HEK293T (cell line): ENCODE measurements around the gene MGLL.

Source experiments
- ARNT ChIP-seq: fragments of 450-650 bp; IDR thresholded peaks from 2 replicates; pipeline ENCODE4 v1.6.1; 2017; ENCODE audit warnings: mild to moderate bottlenecking
- BHLHE40 ChIP-seq: fragments of 450-650 bp; IDR thresholded peaks from 2 replicates; pipeline ENCODE4 v1.6.1; 2016; ENCODE audit warnings: mild to moderate bottlenecking, moderate library complexity, borderline replicate concordance
- FOXK2 ChIP-seq: fragments of 450-650 bp; IDR thresholded peaks from 2 replicates; pipeline ENCODE4 v1.6.1; 2016; ENCODE audit warnings: mild to moderate bottlenecking
- LEF1 ChIP-seq: fragments of 450-650 bp; IDR thresholded peaks from 2 replicates; pipeline ENCODE4 v1.6.1; 2017; ENCODE audit warnings: mild to moderate bottlenecking, borderline replicate concordance
- NFRKB ChIP-seq: fragments of 450-650 bp; IDR thresholded peaks from 2 replicates; pipeline ENCODE4 v1.6.1; 2016; ENCODE audit warnings: mild to moderate bottlenecking, moderate library complexity
- SP1 ChIP-seq: fragments of 450-650 bp; IDR thresholded peaks from 2 replicates; pipeline ENCODE4 v1.6.1; 2017
- SUZ12 ChIP-seq: fragments of 450-650 bp; IDR thresholded peaks from 2 replicates; pipeline ENCODE4 v1.6.1; 2016; ENCODE audit warnings: mild to moderate bottlenecking
- TARDBP ChIP-seq: fragments of 450-650 bp; IDR thresholded peaks from 2 replicates; pipeline ENCODE4 v1.6.1; 2016

- TF ChIP-seq NFRKB (no peak), SUZ12 (no peak), BHLHE40 (no peak), FOXK2 (no peak), SP1 (no peak), TARDBP (no peak), ARNT (no peak), LEF1 (no peak)
Measured at GRCh38 chr3:127699416-127700300, 122.7 kb downstream of the MGLL start.
